IgD-negative memory B cell (primary cell): ENCODE data around the gene SLCO6A1. TPM values are rescaled to one million over a fixed set of nuclear protein-coding genes. Genes with fewer than 3 reads are reported as not detected.
"Not testable (repeated sequence)": the region's sequence is repeated elsewhere in the genome, so short reads cannot be mapped to it uniquely, and the experiment has no call there.

ENCODE experiments used
- H3K27ac Mint-ChIP-seq, 3 donors: one replicate each; pipeline ENCODE4 v1.8.0; 2020 to 2022; ENCODE audit warnings: mild to moderate bottlenecking in 3 of 3, mixed read lengths in 3 of 3, moderate library complexity in 1 of 3
- H3K27me3 Mint-ChIP-seq: one replicate; pipeline ENCODE4 v1.8.0; 2021; ENCODE audit warnings: mixed read lengths
- H3K36me3 Mint-ChIP-seq: one replicate; pipeline ENCODE4 v1.8.0; 2020; ENCODE audit warnings: mild to moderate bottlenecking, mixed read lengths
- H3K4me1 Mint-ChIP-seq, 3 donors: one replicate each; pipeline ENCODE4 v1.8.0; 2020 to 2022; ENCODE audit warnings: mixed read lengths in 3 of 3, mild to moderate bottlenecking in 1 of 3
- H3K4me3 Mint-ChIP-seq, 4 donors: one replicate each; pipeline ENCODE4 v1.8.0; 2020 to 2022; ENCODE audit warnings: mild to moderate bottlenecking in 4 of 4, mixed read lengths in 4 of 4, moderate library complexity in 3 of 4
- H3K9me3 Mint-ChIP-seq, 3 donors: one replicate each; pipeline ENCODE4 v1.8.0; 2020 to 2021; ENCODE audit warnings: mixed read lengths in 3 of 3, mild to moderate bottlenecking in 1 of 3
- polyA plus RNA-seq: library from polyadenylated mRNA; unstranded; fragments of 300-500 nt; fragmentation: Illumina TruSeq; gene quantifications from one replicate; pipeline ENCODE4 v1.2.3, GENCODE V29; 2021

The SLCO6A1 gene
- polyA plus RNA-seq, 1 donor from 2014 or later: not detected

DNA sequence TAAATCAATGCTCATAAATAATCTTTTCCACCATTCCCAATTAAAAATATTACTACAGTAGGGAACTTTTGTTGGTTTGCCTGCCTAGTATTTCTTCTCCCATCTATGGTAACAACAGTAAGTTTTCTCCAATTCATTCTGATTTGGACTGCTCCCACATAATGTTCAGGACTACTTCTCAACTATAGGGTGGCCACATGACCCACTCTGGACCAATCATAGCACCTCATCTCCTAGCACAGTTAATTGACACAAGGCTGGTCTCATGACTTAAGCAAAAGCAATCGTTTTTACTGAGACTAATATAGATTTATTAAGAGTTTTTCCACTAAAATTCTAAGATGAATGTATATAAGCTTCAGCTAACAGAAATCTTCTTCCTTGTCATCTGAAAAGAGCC, 28.7 kb upstream of the SLCO6A1 start:
- Mint-ChIP-seq H3K27ac (no peak overlapping the region), H3K9me3 (peaks cover 0 to 7% (median 2%) of the 10 kb centered on the region in 3 donors), H3K27me3 (no peaks in the 10 kb centered on the region), H3K4me3 (no peak overlapping the region), H3K4me1 (peaks cover 5 to 11% (median 9%) of the 10 kb centered on the region in 3 donors), H3K36me3 (no peaks in the 10 kb centered on the region)

DNA sequence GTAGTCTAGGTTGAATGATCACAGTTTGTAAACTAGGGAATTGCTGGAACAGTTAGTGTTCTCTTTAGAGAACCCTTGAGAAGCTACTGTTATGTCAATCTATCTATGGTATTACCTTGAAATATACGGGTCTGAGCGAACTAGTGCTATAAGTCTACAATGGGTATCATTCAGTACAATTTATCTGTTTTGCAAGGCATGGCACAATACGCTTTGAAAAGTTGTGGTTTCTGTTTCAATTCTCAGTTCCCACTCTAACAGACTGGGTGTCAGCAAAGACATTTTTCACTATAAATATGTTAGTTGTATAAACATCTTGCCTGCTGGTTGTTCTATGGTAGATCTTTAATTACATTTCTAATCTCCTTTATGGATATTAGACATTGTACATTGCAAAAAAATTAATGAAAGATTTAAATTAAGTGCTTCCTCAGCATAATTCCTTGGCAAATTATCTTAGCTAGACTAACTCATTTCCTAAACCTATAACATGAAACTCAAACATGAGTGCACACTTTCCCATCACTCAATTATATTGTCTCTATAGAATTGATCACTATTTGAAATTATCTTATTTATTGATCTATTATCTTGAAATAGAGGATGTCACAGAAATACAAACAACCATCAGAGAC, 24.9 kb upstream of the SLCO6A1 start:
- H3K27me3 Mint-ChIP-seq: no peaks in the 10 kb centered on the region
- H3K27ac Mint-ChIP-seq: peak overlapping the region in 1 of 3 donors; percentile 39
- H3K9me3 Mint-ChIP-seq: peaks cover 0 to 7% (median 2%) of the 10 kb centered on the region in 3 donors
- no peaks in the 10 kb centered on the region for H3K36me3 Mint-ChIP-seq
- no peak overlapping the region for H3K4me3 Mint-ChIP-seq
- H3K4me1 Mint-ChIP-seq: peaks cover 5 to 11% (median 9%) of the 10 kb centered on the region in 3 donors

DNA sequence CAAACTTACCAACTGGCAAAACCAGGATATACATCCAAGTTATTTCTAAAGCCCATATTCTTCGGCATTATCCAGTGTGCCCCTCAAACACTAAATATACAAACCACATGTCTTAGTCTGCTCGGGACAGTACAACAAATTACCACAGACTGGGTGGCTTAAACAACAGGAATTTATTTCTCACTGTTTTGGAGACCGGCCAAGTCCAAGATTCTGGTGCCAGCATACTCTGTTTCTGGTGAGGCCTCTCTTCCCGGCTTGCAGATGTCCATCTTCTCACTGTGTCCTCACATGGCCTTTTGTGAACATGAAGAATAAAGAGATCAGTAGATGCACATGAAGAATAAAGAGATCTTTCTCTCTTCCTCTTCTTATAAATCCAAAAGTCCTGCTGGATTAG, 12.9 kb upstream of the SLCO6A1 start:
- Mint-ChIP-seq H3K36me3 (no peaks in the 10 kb centered on the region), H3K4me1 (no peaks in the 10 kb centered on the region), H3K27ac (no peak overlapping the region), H3K4me3 (no peak overlapping the region), H3K9me3 (peaks cover 0 to 2% (median 0%) of the 10 kb centered on the region in 3 donors), H3K27me3 (no peaks in the 10 kb centered on the region)

DNA sequence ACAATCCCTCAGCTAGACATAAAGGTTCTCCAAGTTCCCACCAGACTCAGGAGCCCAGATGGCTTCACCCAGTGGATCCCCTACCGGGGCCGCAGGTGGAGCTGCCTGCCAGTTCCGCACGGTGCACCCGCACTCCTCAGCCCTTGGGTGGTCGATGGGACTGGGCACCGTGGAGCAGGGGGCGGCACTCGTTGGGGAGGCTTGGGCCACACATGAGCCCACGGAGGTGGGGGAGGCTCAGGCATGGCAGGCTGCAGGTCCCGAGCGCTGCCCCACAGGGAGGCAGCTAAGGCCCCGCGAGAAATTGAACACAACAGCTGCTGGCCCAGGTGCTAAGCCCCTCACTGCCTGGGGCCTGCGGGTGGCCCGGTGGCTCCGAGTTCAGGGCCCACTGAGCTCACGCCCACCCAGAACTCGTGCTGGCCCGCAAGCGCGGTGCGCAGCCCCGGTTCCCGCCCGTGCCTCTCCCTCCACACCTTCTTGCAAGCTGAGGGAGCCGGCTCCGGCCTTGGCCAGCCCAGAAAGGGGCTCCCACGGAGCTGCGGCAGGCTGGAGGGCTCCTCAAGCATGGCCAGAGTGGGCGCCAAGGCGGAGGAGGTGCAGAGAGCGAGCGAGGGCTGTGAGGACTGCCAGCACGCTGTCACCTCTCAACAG, 7.4 kb downstream of the SLCO6A1 start:
- not testable (repeated sequence) for H3K4me3 Mint-ChIP-seq, H3K9me3 Mint-ChIP-seq, H3K4me1 Mint-ChIP-seq, H3K27me3 Mint-ChIP-seq, H3K27ac Mint-ChIP-seq, H3K36me3 Mint-ChIP-seq

DNA sequence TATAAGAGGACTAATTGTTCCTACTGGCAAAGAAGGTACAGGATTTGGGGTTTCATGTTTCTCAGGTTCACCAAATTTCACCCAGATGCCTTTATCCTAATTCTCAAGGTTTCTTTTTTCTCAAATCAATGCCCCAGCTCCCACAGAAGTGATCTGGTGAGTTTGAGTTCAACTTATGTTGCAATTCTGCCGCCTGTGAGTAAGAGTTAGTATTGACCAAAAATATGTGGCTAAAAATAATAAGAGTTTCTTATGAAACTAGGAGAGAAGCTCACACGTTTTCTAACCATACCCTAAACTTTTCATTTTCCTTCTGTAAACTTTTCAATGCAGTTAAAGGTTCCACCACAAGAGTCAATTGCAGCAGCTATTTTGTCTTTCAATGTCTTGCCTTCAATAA, 15.1 kb downstream of the SLCO6A1 start:
- Mint-ChIP-seq H3K27me3 (no peaks in the 10 kb centered on the region), H3K4me1 (no peaks in the 10 kb centered on the region), H3K9me3 (no peaks in the 10 kb centered on the region), H3K27ac (peak overlapping the region in 1 of 3 donors; percentile 7), H3K36me3 (no peaks in the 10 kb centered on the region), H3K4me3 (no peak overlapping the region)

DNA sequence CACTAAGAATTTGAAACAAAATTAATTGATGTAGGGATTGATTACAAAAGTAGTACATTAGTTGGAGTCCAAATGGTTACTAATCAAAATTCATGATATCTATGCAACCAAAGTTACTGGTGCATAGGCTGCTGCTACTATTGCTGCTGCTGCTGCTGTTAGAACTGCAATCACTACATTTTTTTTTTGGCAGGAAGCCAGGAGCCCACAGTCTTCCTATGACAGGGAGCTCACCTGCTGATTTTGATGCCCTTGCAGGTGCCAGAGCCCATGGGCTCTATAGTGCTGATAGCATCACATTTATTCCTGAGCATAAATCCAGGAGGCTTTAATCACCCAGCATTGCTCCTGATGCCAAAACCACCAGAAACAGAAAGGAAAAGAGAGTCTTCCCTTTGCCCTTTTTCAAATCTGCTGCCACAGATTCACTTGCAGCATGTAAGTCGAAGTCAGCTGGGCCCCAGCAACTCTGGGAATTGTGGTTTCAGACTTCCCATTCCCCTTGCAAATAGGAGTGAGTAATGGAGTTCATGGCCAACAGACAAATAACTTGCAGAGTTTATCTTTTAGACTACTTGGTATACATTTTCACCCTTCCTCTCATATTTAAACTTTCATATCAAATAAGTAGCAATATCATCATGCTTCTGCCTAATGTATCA, 17.6 kb downstream of the SLCO6A1 start:
- H3K4me1 Mint-ChIP-seq: no peaks in the 10 kb centered on the region

DNA sequence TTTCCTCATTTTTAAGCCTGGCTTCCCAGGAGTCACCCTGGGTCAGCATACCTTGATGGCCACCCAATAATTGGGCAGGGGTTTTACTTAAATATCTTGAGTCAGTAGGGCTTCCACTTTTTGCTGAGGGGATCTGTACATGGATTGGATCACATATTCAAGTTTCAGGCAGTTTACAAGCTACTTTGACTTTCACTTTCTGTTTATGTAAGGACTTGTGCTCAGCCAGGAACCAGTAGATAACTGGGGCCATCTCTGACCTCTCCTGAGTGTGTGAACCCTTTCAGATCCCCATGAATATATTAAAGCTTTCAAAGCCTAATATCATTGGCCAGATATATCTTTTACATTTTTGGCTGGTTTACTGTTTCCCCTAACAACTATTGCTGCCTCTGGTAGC, 45.1 kb downstream of the SLCO6A1 start:
- Mint-ChIP-seq H3K36me3 (no peaks in the 10 kb centered on the region), H3K9me3 (peaks cover 0 to 5% (median 0%) of the 10 kb centered on the region in 3 donors), H3K27ac (peak overlapping the region in 1 of 3 donors; percentile 17), H3K4me3 (no peak overlapping the region), H3K4me1 (no peaks in the 10 kb centered on the region), H3K27me3 (no peaks in the 10 kb centered on the region)

More for the DNA sequence above, 17.6 kb downstream of the SLCO6A1 start:
- Mint-ChIP-seq H3K36me3 (no peaks in the 10 kb centered on the region), H3K27ac (no peak overlapping the region), H3K9me3 (no peaks in the 10 kb centered on the region), H3K27me3 (no peaks in the 10 kb centered on the region), H3K4me3 (no peak overlapping the region)

DNA sequence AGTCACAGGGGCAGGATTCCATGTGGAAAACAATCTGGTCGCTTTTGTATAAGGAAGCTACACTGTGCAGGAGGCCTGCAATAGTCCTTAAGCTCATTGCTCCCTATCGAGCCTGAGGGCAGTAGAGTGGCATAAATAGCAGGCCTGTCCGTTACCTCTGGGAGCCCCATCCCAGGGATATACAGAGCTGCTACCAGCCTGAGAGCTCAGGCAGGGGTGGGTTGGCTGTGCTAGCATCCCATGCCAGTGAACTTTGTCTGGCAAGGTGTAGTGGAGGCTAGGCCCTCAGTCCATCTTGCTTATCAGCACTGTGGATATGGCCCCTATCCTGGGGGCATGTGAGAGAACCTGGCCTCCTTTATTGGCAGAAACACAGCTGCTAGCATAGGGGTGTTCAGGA, 47.7 kb downstream of the SLCO6A1 start:
- H3K9me3 Mint-ChIP-seq: peaks cover 0 to 5% (median 5%) of the 10 kb centered on the region in 3 donors
- no peak overlapping the region for H3K27ac Mint-ChIP-seq
- H3K4me1 Mint-ChIP-seq: no peaks in the 10 kb centered on the region
- H3K27me3 Mint-ChIP-seq: no peaks in the 10 kb centered on the region
- no peak overlapping the region for H3K4me3 Mint-ChIP-seq
- H3K36me3 Mint-ChIP-seq: no peaks in the 10 kb centered on the region

DNA sequence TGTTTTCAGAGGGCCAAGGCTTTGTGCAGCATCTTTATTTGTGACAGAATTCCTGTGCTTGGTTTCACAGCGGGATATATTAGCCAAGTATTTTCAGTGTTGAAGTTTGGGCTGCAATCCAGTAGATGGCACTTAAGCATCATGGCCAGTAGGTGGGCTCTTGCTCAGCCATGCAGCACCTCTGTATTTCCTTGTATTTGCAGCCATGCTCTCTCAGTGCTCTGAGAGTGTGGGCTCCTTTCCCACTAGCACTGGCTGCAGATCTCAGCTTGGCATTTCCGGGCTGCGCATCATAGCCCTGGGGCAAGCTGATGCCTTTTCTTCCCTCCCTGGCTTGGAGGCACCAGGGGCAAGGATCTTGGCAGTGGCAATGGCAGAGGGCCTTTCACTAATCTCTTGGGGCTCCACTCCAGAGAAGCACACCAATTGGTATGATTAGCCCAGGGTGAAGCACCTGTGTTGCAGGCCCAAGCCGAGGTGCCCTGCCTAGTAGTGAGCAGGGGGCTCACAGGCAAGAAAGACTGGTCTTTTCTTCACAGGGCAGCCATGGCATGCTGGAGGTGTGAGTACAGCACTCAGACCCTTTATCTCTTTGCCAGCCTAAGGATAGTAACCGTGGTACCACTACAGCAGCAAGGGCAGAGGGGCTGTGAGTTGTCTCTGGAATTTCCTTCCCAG, 48.3 kb downstream of the SLCO6A1 start:
- H3K36me3 Mint-ChIP-seq: peaks cover under 1% of the 10 kb centered on the region
- H3K9me3 Mint-ChIP-seq: peaks cover 0 to 5% (median 5%) of the 10 kb centered on the region in 3 donors
- no peaks in the 10 kb centered on the region for H3K4me1 Mint-ChIP-seq
- no peak overlapping the region for H3K4me3 Mint-ChIP-seq
- H3K27me3 Mint-ChIP-seq: no peaks in the 10 kb centered on the region
- no peak overlapping the region for H3K27ac Mint-ChIP-seq

DNA sequence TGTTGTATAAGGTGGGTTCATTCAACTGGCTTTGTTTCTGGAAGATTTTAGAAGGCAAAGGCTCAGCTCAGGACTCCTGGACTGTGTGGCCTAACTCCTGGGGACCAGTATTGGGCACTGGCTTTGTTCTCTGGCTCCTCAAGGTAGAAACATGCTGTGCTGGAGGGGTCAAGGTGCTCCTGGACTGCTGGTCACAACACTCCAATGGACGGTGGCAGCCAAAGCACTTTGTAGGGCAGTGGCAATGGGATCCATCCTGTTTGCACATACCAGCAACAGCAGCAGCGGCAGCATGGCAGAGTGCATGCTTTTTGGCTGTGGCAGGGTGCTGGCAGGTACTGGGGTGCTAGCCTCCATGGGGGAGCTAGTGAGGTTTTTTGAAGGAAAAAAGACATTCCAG, 65.3 kb downstream of the SLCO6A1 start:
- no peaks in the 10 kb centered on the region for H3K36me3 Mint-ChIP-seq
- no peaks in the 10 kb centered on the region for H3K4me1 Mint-ChIP-seq

DNA sequence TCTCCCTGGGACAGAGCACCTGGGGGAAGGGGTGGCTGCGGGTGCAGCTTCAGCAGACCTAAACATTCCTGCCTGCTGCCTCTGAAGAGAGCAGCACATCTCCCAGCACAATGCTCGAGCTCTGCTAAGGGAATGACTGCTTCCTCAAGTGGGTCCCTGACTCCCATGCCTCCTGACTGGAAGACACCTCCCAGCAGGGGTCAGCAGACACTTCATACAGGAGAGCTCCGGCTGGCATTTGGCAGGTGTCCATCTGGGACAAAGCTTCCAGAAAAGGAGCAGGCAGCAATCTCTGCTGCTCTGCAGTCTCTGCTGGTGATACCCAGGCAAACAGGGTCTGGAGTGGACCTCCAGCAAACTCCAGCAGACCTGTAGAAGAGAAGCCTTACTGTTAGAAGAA, 77.2 kb downstream of the SLCO6A1 start:
- no peak overlapping the region for H3K27ac Mint-ChIP-seq
- H3K27me3 Mint-ChIP-seq: no peaks in the 10 kb centered on the region
- no peak overlapping the region for H3K4me3 Mint-ChIP-seq

More for the DNA sequence above, 65.3 kb downstream of the SLCO6A1 start:
- Mint-ChIP-seq H3K4me3 (no peak overlapping the region), H3K27me3 (peaks cover 2% of the 10 kb centered on the region), H3K27ac (no peak overlapping the region), H3K9me3 (peaks cover 0 to 12% (median 2%) of the 10 kb centered on the region in 3 donors)

DNA sequence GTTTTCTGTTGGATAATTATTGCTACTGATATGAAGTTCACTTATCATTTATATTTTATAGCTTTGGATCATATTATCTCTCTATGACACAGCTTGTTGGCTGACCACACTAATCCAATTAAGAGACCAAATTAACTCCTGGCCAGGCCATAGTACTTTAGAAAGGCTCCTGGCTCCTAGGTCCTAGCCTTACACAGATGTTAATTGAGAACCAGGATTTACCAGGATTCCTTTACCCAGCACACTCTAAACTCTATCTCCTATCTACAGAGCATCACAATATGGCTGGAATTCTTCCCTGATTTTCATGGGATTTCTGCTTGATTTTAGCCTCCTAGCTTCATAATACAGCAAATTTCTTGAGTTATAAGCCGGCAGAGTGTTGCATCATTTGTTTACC, 80.3 kb downstream of the SLCO6A1 start:
- Mint-ChIP-seq H3K4me1 (no peaks in the 10 kb centered on the region), H3K9me3 (peaks cover 0 to 4% (median under 1%) of the 10 kb centered on the region in 3 donors), H3K27ac (no peak overlapping the region), H3K27me3 (no peaks in the 10 kb centered on the region), H3K4me3 (no peak overlapping the region), H3K36me3 (no peaks in the 10 kb centered on the region)

More for the DNA sequence above, 77.2 kb downstream of the SLCO6A1 start:
- Mint-ChIP-seq H3K4me1 (no peaks in the 10 kb centered on the region), H3K36me3 (no peaks in the 10 kb centered on the region), H3K9me3 (peaks cover 5 to 10% (median 5%) of the 10 kb centered on the region in 3 donors)

DNA sequence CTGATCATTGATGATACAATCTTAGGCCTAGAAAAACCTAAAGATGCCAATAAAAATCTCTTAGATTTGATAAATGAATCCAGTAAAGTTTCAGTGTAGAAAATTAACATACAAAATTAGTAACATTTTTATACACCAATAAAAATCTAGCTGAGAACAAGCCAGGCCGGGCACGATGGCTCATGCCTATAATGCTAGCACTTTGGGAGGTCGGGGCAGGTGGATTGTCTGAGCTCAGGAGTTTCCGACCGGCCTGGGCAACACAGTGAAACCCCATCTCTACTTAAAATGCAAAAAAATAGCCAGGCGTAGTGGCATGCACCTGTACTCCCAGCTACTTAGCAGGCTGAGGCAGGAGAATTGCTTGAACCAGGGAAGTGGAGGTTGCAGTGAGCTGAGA, 84.4 kb downstream of the SLCO6A1 start:
- no peaks in the 10 kb centered on the region for H3K9me3 Mint-ChIP-seq
- peaks cover 1% of the 10 kb centered on the region for H3K27me3 Mint-ChIP-seq
- no peak overlapping the region for H3K27ac Mint-ChIP-seq
- H3K4me3 Mint-ChIP-seq: peak overlapping the region in 1 of 4 donors; percentile 28
- no peaks in the 10 kb centered on the region for H3K4me1 Mint-ChIP-seq
- no peaks in the 10 kb centered on the region for H3K36me3 Mint-ChIP-seq

DNA sequence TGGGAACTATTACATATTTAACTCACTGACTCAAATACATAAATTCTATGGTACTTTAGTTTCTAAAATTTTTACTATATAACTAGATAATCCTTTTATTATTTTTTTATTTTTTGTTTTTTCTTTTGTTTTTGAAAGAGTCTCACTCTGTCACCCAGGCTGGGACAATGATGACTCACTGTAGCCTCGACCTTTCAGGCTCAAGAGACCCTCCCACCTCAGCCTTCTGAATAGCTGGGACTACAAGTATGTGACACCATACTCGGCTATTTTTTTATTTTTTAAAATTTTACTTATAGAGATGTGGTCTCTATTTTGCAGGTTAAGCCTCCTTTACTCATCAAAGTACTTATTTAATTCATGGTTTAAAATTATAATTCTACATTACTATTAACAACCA, 110.6 kb downstream of the SLCO6A1 start:
- H3K4me1 Mint-ChIP-seq: no peaks in the 10 kb centered on the region
- no peaks in the 10 kb centered on the region for H3K27me3 Mint-ChIP-seq
- H3K36me3 Mint-ChIP-seq: no peaks in the 10 kb centered on the region

DNA sequence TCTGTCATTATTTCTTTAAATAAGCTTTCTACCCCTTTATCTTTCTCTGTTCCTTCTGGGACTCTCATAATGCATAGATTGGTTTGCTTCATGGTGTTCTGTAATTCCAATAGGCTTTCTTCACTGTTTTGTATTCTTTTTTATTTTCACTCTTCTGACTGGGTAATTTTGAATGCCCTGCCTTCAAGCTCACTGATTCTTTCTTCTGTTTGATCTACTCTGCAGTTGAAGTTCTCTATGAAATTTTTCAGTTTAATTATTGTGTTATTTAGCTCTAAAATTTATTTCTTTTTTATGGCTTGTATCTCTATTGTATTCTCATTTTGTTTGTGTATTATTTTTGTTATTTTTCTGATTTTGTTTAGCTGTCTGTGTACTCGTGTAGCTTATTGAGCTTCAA, 113.4 kb downstream of the SLCO6A1 start:
- H3K9me3 Mint-ChIP-seq: peaks cover 2 to 19% (median 4%) of the 10 kb centered on the region in 3 donors
- no peak overlapping the region for H3K27ac Mint-ChIP-seq
- H3K27me3 Mint-ChIP-seq: no peaks in the 10 kb centered on the region
- H3K4me3 Mint-ChIP-seq: no peak overlapping the region
- H3K4me1 Mint-ChIP-seq: no peaks in the 10 kb centered on the region
- H3K36me3 Mint-ChIP-seq: no peaks in the 10 kb centered on the region

More for the DNA sequence above, 110.6 kb downstream of the SLCO6A1 start:
- no peak overlapping the region for H3K4me3 Mint-ChIP-seq
- peaks cover 2 to 14% (median 4%) of the 10 kb centered on the region in 3 donors for H3K9me3 Mint-ChIP-seq
- H3K27ac Mint-ChIP-seq: no peak overlapping the region
